A673 (cell line): Measurements from ENCODE around the gene MGLL. TPM values are rescaled to one million over a fixed set of nuclear protein-coding genes. Genes with fewer than 3 reads are reported as not detected.

Experiments
- BruUV-seq: library from RNA; stranded (reverse); fragments of 400-500 nt; replicated peaks from 2 replicates; lab custom pipeline; 2021; lab: Mats Ljungman, UMichigan
- CTCF ChIA-PET: fragments of 300-600 bp; sonication (Branson Sonifier 250); formaldehyde crosslinking; loops from one replicate; lab custom pipeline; 2022; ENCODE audit warnings: antibody characterized with exemption; lab: Charles Lee
- POLR2A ChIA-PET: fragments of 300-600 bp; sonication (Branson Sonifier 250); formaldehyde crosslinking; loops from one replicate; lab custom pipeline; 2022; ENCODE audit warnings: antibody characterized with exemption; ENCODE audit not compliant: low non-redundant PET; lab: Charles Lee
- DNase-seq: peaks from one replicate; pipeline ENCODE4 v3.0.0-alpha.2; 2015; ENCODE audit warnings: low spot score
- H3K27ac ChIP-seq: fragments of 200-600 bp; sonication (generic); 2 replicates; pipeline ENCODE4 v1.5.1; 2016; ENCODE audit warnings: mixed run types, low read depth, mild to moderate bottlenecking, mixed read lengths, antibody characterized with exemption, low read length; ENCODE audit not compliant: poor library complexity, severe bottlenecking
- H3K27me3 ChIP-seq: fragments of 200-600 bp; sonication (generic); replicated peaks from 2 replicates; pipeline ENCODE4 v1.6.1; 2017; ENCODE audit warnings: mixed run types, low read depth, mild to moderate bottlenecking, mixed read lengths, antibody characterized with exemption, low read length; ENCODE audit not compliant: insufficient read depth, poor library complexity
- H3K36me3 ChIP-seq: fragments of 200-600 bp; sonication (generic); 2 replicates; pipeline ENCODE4 v1.6.1; 2016; ENCODE audit warnings: mixed run types, mild to moderate bottlenecking, mixed read lengths, antibody characterized with exemption, low read length; ENCODE audit not compliant: insufficient read depth, poor library complexity, severe bottlenecking
- H3K4me1 ChIP-seq: fragments of 200-600 bp; sonication (generic); 2 replicates; pipeline ENCODE4 v1.6.1; 2017; ENCODE audit warnings: mixed run types, mild to moderate bottlenecking, mixed read lengths, antibody characterized with exemption, low read length; ENCODE audit not compliant: insufficient read depth, poor library complexity, severe bottlenecking
- H3K4me3 ChIP-seq: fragments of 200-600 bp; sonication (generic); 2 replicates; pipeline ENCODE4 v1.5.1; 2016; ENCODE audit warnings: low read depth, mixed run types, mild to moderate bottlenecking, mixed read lengths, low read length; ENCODE audit not compliant: poor library complexity, severe bottlenecking
- H3K9me3 ChIP-seq: fragments of 200-600 bp; sonication (generic); 2 replicates; pipeline ENCODE4 v1.6.1; 2016; ENCODE audit warnings: mixed run types, low read depth, mild to moderate bottlenecking, mixed read lengths, antibody characterized with exemption, low read length; ENCODE audit not compliant: poor library complexity, severe bottlenecking
- EZH2 ChIP-seq: fragments of 200-600 bp; sonication (generic); IDR thresholded peaks from 2 replicates; pipeline ENCODE4 v1.6.1; 2017; ENCODE audit warnings: borderline replicate concordance, low read depth, mild to moderate bottlenecking, mixed read lengths, antibody characterized with exemption, low read length; ENCODE audit not compliant: poor library complexity, severe bottlenecking
- intact Hi-C: fragments of 100-400 bp; cut with micrococcal nuclease; formaldehyde crosslinking; loops from one replicate; pipeline ENCODE4 v1.10.0; 2022; ENCODE audit not compliant: unreplicated experiment
- total RNA-seq: library from RNA; stranded (reverse); gene quantifications from 2 replicates; pipeline ENCODE4 v1.2.3, GENCODE V29; 2021
- TF ChIP-seq, protein P1 (sequence below): fragments of 300-800, 200-600 bp; sonication (generic); conservative IDR thresholded peaks from 2 replicates; pipeline ENCODE4 v1.5.1; 2017; ENCODE audit warnings: low read depth, mild to moderate bottlenecking, antibody characterized with exemption, low read length, moderate library complexity, mixed read lengths

Gene MGLL
- total RNA-seq, 1 experiment from 2014 or later = 0.39 TPM

DNA sequence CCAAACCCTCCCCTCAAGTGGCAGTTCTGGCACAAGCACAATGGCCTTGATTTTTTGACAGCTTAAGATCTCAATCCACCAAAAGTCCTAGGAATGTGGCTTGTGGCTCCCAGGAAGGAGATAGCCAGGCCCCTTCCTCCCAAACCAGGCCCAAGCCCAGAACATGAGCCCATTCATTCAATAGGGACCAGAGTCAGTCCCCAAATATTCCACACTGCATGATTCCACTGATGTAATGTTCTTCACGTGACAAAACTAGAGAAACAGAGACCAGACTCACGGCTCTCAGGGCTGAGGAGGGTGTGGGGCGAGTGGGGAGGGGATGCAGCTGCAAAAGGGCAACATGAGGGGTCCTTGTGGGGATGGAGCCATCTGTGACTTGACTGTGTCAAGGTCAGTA, 124.0 kb downstream of the MGLL start:
- TF ChIP-seq, protein P1, sequence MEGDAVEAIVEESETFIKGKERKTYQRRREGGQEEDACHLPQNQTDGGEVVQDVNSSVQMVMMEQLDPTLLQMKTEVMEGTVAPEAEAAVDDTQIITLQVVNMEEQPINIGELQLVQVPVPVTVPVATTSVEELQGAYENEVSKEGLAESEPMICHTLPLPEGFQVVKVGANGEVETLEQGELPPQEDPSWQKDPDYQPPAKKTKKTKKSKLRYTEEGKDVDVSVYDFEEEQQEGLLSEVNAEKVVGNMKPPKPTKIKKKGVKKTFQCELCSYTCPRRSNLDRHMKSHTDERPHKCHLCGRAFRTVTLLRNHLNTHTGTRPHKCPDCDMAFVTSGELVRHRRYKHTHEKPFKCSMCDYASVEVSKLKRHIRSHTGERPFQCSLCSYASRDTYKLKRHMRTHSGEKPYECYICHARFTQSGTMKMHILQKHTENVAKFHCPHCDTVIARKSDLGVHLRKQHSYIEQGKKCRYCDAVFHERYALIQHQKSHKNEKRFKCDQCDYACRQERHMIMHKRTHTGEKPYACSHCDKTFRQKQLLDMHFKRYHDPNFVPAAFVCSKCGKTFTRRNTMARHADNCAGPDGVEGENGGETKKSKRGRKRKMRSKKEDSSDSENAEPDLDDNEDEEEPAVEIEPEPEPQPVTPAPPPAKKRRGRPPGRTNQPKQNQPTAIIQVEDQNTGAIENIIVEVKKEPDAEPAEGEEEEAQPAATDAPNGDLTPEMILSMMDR = no peak
- TF ChIP-seq EZH2 = no peak
- Histone ChIP-seq H3K36me3 (no peaks in the 10 kb centered on the region), H3K27me3 (no peaks in the 10 kb centered on the region), H3K4me3 (no peak overlapping the region), H3K27ac (peak overlapping the region; percentile 74), H3K4me1 (peaks cover 18% of the 10 kb centered on the region), H3K9me3 (no peaks in the 10 kb centered on the region)
- BruUV-seq = no TSS peak
- POLR2A ChIA-PET = no interaction called here
- intact Hi-C loops = loop anchor here (5.0 kb wide), 1 partner anchor 274 kb away; no protein-coding TSS in a partner anchor
- DNase-seq = no peak
- CTCF ChIA-PET = interaction anchor here (1.4 kb wide), 1 partner anchor 123 kb away, joined by 4 read pairs; no protein-coding TSS in a partner anchor

DNA sequence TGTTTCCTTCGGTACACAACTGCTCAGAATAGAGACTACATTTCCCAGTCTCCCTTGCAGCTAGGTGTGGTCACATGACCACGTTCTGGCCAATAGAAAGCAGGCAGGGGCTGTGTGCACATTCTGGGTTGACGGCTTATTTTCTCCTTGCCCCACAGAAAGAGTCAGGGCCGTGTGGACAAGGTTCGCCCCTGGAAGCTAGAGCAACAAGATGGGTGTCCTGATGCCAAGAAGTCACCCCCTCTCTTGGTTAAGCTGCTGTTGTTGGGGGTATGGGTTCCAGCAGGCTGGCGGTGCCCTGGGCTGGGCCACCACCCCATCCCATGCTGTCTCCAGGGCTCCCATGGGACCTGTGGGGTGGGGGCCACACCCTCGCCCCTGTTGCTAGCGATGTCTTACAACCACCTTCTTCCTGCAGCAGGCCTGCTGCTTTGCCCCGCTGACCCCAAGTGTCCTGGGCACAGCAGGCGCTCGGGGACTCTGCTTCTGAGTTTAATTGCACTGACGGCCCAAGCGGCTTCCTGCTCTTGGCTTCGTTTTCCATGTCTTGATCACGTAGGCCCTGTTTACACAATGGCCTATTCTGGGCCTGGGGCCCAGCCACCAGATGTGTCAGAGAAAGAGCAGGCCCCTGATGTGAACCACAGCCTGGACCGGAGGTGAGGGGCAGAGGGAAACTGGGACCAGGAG, 124.6 kb downstream of the MGLL start:
- peak; percentile 92 for DNase-seq
- peaks cover 18% of the 10 kb centered on the region for H3K4me1 ChIP-seq
- TF ChIP-seq, protein P1 = no peak
- TF ChIP-seq EZH2 = no peak
- no TSS peak for BruUV-seq
- ChIA-PET CTCF (interaction anchor here (0.5 to 1.4 kb wide), 3 partner anchors 122 to 316 kb away, joined by 3 to 7 read pairs (median 4); no protein-coding TSS in a partner anchor), POLR2A (interaction anchor here (0.6 kb wide), 1 partner anchor 105 kb away, joined by 3 read pairs; no protein-coding TSS in a partner anchor)
- peak overlapping the region; percentile 74 for H3K27ac ChIP-seq
- H3K9me3 ChIP-seq = no peaks in the 10 kb centered on the region
- no peaks in the 10 kb centered on the region for H3K27me3 ChIP-seq
- intact Hi-C loops = loop anchor here (5.0 kb wide), 1 partner anchor 275 kb away; no protein-coding TSS in a partner anchor
- no peaks in the 10 kb centered on the region for H3K36me3 ChIP-seq
- H3K4me3 ChIP-seq = peak overlapping the region; percentile 14

DNA sequence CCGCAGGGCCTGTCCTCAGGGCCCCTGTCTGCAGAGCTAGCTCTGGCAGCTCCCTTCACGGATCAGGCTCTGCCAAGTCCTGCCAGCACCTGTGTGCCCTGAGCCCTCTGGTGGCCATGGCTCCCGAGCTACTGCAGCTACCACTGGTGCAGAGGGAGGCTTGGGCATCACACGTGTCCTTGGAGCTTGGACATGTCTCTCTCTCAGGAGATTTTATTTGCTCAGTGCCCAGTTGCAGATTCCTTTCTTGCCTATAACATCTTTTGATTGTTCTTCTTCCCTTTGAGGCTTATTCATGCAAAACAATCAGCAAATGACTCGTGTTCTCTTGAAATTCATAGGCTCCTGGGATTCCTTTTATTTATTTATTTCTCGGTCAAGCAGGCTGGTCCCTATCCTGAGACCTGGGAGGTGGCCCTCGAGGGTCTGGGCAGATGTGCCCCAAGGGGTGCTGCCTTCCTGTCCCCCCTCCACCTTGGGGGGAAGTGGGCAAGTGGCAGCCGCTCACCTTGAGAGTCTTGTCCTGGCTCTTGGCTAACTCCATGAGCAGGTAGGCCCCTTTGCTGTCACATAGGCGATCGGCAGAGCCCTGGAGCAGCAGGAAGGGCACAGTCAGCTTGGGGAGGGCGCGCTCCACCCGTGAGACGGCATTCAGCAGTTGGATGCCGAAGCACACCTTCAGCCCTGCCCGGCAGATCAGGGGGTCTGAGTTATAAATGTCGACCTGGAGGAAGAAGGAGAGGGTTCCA, 127.7 kb downstream of the MGLL start:
- TF ChIP-seq, protein P1 = peak; percentile 39
- no peak for TF ChIP-seq EZH2
- H3K27ac ChIP-seq = no peak overlapping the region
- intact Hi-C loops = loop anchor here (5.0 kb wide), 1 partner anchor 278 kb away; no protein-coding TSS in a partner anchor
- peaks cover 18% of the 10 kb centered on the region for H3K4me1 ChIP-seq
- ChIA-PET CTCF (interaction anchor here (0.5 to 1.1 kb wide), 3 partner anchors 42 to 147 kb away, joined by 3 to 4 read pairs (median 4); no protein-coding TSS in a partner anchor), POLR2A (no interaction called here)
- peak; percentile 54 for DNase-seq
- BruUV-seq = no TSS peak
- no peaks in the 10 kb centered on the region for H3K9me3 ChIP-seq
- H3K36me3 ChIP-seq = no peaks in the 10 kb centered on the region
- no peaks in the 10 kb centered on the region for H3K27me3 ChIP-seq
- no peak overlapping the region for H3K4me3 ChIP-seq
